GM19438 (cell line): ENCODE results near the gene ANGPTL2.

Experiments used
- ATAC-seq: cut with Tn5 transposase; IDR thresholded peaks from one replicate; pipeline ENCODE4 v1.9.1; 2021; ENCODE audit warnings: low read depth; ENCODE audit not compliant: unreplicated experiment

Gene ANGPTL2

DNA sequence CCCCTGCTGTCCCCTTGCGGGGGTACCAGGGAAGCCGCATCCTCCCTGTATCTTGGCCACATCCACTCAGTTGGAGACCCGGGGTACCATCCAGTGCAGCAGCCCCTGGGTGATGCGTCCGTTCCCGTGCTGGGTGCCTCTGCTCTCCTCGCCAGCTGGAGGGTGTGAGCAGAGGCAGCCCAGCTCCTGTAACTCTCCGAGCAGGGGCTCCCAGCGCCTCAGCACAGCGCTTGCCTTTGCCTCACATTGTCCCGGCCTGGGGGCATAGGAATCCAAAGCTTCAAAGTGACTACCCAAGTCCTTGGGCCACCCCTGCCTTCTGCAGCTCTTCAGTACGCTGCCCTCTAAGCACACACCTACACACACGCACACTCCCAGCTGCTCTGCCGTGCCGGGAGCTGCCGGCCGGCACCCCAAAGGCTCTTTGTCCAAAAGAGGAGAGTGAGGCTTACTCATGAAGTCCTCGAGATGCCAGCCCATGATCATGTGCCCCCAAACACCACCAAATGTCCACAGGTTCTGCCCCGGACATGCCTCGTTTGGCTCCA, 733 bp downstream of the ANGPTL2 start:
- no peak for ATAC-seq

DNA sequence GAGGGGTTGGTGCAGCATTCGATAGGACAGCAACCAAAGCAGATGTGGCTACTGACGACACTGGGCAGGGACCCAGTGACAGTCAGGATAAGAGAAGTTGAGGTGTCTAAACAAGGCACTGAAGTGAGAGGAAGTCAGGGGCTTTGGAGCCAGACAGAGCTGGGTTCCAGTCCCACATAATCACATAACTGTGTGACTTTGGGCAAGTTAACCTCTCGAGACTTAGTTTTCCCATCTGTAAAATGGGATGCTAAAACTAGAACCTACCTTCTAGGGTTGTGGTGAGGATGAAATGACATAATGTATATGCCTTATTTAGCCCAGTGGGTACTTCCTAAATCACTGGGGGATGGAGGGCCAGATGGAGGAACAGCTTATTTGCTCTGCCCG, 3.1 kb downstream of the ANGPTL2 start:
- no peak for ATAC-seq

DNA sequence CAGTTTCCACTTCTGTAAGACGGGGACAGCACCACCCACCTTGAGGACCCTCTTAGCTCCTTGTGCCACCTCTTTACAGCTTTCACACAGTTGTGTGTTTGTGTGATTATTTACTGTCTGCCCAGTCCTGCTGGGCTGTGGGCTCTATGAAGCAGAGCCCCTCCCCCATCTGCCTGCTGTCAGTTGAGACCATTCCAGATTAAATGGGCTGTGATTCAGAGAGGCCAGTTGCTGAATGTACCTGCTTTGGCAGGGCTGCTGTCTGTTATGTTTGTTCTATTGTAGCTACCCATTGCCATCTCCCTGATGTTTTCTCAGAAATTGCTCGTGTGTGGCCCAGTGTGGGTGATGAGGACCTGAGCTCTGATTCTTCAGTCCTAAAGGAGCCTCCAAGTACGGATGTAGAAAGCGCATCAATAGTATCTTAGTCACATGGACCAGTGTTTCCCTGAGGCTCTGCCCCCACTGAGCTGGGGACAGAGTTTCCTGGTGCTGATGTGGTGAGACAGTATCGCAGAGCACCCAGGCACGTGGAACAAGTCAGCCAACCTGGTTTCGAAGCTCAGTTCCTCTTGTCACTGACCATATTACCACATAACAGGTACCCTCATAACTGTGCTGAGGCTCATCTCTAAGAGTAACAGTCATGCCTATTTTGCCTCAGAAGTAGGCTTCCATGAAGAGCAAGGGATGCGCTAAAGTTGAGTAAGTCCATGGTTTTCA, 3.7 kb downstream of the ANGPTL2 start:
- ATAC-seq: no peak

DNA sequence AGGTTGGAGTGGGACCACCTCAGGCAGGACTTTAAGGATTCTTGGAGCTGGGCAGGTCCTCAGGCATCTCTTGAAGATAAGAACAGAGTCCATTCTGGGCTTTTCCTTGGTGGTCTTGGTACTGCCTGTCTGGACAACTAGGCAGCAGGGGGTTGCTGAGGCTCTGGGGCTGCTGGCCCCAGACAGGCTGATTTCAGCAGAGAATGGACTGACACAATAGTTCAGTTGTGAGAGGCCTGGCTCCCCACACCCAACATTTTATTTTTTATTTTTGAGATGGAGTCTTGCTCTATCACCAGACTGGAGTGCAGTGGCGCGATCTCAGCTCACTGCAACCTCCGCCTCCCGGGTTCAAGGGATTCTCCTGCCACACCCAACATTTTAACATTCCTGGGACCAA, 4.6 kb downstream of the ANGPTL2 start:
- ATAC-seq: no peak

DNA sequence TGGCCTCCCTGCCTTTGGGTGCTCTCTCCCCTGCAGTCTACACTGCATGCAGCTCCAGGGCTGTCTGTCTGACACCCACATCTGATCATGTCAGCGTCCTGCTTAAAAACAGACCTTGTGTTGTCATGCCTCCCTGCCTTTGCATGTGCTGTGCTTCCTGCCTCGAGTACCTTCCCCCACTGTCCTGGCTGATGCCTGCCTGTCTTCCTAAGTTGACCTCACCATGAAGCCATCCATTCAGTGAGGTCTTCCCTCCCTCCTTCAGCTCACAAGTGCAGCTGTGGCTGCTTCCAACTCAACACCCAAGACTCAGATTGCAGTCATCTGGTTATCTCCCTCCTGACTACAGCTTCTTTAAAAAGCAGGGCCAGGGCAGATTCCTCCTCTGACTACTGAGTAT, 5.5 kb downstream of the ANGPTL2 start:
- ATAC-seq: no peak

DNA sequence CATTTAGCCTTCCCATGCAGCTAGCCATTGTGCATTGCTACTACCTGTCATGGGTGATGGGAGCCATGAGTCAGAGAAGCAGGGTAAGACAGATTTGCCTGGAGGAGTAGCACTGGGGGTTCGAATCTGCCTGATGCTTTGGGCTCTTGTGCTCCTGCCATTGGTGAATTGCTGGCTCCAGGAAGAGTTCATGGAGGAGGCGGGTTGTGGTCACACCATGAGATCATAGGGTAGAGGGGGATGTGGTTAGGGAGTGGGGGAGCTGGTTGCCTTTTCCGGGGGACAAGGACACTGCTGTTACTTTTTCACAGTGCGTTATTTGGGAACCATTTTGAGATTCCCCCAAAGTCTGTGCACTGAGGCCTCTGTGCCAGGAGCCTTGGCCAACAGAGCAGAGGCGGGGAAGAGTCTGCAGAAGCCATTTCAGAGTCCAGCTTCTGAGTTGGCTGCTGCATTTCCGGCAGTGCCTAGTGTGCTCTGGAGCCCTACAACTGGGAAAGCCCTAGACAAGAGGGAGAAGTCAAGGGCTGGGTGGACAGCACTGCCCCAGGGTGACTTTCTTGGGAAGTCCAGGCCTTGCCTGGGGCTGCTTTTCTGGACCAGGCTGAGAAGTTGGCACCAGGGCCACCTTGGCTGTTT, 6.2 kb downstream of the ANGPTL2 start:
- no peak for ATAC-seq

DNA sequence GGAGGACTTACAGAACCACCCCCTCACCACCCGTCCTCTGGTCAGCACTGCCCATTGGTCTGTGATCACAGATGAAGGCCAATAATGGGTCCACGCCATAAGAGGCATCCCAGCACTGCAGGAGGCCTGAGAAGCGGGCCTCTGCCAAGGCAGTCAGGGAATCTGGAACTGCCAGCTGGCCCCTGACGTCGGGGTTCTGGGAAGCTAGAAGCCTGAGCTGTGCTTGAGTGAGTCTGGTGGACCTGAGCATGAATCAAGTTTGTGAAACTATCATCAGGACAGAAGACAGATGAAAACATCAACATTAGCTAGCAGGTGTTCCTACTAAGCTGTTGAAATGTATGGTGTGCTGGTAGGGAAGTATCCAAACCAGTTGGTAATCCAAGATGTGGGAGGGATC, 7.8 kb downstream of the ANGPTL2 start:
- no peak for ATAC-seq

DNA sequence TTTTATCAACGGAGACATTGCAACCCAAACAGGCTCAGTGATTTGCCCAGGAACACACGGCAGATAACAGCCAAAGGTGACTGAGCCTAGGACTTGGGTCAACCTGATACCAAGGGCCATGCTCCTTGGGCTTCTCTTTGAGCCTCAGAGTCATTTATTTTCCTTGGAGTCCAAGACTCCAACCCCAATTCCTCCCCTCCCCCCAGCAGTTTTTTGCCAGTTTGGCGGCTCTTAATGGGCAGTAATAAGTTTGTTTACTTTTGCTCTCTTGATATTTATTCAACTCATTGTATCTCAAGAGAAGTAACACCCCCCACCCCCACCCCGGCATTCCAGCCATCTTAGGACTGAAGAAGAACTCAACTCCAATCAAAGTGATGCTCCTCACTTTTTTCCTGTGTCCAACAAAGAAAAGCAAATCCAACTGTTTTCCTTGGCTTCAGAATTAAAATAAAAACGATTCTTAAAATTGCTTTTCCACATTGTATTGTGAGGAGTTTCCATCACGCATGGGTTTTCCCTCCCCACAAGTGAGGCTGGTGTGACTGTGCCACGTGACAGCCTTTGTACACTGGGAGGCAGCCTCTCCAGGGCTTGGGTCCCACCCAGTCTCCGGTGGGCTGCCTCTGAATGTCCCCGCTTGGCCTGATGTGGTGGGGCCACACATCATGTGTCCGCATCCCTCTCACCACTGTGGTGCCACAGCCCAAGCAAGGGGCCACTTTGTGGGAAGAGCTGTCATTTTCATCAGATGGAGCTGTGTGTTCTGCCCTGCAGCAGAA, 9.1 kb downstream of the ANGPTL2 start:
- no peak for ATAC-seq

DNA sequence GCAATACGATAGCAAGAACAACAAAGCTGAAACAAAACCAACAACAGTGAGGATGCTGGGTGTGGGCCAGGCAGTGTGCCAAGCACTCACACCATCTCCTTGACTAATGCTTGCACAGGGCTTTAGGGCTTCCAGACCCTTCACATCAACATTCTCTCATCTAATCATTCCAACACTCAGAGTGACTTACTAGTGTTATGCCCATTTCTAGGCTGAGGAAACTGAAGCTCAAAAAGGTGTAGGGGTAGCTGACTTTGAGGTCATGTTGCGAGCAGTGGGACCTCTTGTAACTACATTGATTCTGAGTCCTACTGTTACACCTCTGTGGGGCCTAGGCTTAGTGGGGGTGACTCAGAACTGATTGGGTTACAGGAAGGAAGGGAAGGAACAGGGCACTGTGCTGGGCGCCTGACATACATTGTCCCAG, 9.7 kb downstream of the ANGPTL2 start:
- no peak for ATAC-seq

DNA sequence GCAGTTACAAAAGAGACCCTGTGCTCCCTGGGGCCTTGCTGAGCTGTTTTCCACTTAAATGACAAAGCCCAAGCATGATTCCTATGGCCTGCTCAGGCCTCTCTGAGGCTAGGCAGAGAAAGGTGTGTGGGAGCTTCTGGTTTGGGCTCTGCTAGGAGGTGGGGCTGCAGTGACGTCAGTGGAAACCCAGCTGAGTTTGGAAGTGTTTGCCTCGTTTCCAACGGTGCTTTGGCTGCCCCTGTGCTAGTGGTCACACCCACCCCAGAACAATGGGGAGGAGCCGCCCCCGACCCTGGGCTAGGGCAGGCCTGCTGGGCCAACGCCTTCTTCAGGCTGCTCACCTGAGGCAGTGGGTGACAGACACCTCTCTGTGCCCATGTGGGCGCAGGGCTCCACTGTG, 10.4 kb downstream of the ANGPTL2 start:
- no peak for ATAC-seq

DNA sequence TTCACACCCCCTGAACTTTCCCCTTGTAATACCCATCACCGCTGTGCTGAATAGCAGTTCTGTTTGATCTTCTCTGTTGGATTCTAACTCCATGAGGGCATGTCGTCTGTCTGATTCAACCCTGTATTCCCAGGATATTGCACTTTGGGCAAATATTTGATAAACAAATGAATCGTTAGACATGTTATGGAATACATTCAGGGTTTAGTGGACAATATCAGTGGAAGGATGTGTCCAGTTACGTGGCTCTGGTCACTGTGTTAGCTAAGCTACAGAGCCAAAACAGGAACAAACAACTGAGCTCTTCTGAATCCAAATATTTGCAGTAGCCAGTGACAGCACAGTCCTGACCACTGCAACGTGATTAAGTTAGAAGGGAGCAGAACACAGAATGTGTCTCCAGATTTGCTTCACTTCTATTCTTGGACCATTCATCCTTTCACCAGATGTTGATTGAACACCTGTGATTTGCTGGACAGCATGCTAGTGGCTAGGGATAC, 13.2 kb downstream of the ANGPTL2 start:
- ATAC-seq: no peak

DNA sequence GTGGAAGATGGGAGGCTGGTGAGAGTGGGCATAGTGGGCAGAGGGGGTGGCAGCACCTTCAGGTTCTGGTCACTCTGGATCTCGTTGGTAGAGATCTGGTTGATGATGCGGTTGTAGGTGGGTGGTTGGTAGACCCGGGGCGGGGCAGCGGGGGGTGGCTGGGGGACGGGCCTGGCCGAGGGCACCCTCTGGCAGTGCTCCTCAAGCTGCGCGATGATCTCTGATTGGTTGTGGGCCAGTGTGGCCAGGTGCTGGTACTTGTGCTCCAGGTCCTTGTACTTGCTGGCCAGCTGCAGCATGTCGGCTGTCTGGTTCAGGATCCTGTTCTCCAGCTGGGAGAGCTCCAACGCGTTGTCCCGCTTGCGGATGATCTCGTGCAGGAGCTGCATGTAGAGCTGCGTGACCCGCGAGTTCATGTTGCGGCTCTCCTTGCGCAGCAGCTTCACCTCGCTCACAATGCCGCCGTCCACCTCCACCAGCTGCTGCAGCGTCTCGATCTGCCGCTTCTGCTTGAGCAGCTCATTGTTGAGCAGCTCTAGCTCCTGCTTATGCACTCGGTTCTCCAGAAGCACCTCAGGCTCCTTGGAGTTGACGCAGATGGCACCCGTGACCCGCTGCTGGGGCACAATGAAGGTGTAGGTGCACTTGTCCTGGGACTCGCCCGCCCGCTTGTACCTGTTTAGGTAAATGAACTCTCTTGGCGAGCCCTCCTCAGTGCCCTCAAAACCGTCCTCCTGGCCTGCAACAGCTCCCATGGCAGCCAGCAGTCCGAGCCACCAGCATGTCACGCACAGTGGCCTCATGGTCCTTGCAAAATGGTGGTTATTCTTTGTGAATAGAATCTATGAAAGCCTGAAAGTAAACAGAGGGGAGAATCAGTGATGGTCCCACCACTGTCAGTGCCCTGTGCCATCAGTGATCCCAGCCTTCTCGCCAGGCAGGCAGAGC, 14.2 kb downstream of the ANGPTL2 start:
- no peak for ATAC-seq

DNA sequence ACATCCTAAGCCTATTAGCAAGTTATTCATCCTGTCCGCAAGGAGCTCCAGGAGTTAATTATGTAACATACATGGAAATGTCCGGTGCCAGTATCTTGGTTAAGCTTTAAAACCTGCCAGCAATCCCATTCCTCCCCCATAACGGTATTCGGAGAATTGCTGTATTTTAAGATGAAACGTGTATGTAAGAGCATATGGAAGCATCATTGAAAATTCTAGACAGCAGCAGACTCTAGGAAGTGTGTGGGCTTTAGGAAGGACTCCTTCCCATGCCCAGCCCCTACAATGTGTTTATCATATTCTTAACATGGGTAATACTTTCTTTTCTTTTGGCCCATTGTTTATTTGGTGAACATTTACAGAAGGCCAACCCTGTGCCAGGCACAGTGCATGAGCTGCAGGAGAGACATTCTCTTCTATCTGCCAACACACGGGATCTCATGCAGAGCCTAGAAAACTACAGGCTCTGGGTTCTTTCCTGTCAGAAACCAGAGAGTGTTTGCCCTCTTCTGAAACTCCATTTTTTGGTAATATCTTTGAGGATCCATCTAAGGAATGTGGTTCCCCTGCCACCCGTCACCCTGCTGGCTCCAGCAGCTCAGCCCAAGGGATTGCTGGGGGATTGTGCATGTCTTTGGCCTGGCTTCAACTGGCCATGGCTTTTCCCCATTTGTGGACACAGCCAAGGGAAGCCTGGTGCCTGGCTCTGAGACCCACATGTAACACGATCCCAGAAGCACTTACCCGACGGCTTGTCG, 15.1 kb downstream of the ANGPTL2 start:
- ATAC-seq: no peak

DNA sequence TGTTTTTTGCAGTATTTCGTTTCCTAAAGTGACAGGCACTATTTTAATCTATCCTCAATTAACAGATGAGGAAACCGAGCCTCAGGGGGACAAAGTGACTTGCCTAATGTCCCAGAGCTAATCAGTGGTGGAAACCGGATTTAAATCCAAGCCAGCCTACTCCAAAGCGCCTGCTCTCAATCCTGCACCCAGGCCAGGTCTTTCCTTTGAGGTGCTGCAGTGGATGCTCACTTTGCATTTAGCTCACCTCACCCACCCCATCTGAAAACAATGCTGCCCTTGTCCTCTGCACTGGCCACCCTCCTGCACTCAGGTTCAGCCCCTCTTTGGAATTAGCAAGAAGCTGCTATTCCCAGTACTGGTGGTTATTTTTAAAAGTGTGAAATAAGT, 16.0 kb downstream of the ANGPTL2 start:
- no peak for ATAC-seq

DNA sequence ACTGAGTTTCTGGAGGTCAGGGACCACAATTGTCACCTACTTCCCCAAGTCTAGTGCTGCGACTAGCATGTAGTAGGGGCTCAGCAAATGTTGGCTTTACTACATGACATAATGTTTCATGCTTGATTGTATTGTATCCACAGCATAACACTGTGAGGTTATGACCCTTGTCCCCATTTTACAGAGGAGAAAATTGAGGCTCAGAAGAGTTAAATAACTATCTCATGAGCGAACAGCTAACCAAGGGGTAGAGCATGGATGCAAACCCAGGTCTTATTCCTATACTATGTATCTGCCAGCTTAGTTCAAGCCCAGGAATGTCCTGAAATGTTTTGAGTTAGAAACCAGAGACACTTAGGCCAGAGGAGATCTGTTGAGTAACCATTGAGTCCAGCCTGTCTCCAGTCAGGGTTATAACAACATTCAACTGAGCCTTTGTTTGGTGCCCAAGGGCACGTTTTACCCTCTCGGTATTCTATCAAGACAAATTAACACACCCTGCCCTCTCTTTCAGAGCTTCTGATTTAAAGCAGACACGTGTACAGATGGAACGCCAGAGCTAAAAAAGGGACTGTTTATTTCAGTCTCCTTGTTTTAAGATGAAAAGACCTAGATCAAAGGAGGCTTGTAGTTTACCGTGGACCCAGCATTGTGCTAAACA, 16.5 kb downstream of the ANGPTL2 start:
- ATAC-seq: no peak

DNA sequence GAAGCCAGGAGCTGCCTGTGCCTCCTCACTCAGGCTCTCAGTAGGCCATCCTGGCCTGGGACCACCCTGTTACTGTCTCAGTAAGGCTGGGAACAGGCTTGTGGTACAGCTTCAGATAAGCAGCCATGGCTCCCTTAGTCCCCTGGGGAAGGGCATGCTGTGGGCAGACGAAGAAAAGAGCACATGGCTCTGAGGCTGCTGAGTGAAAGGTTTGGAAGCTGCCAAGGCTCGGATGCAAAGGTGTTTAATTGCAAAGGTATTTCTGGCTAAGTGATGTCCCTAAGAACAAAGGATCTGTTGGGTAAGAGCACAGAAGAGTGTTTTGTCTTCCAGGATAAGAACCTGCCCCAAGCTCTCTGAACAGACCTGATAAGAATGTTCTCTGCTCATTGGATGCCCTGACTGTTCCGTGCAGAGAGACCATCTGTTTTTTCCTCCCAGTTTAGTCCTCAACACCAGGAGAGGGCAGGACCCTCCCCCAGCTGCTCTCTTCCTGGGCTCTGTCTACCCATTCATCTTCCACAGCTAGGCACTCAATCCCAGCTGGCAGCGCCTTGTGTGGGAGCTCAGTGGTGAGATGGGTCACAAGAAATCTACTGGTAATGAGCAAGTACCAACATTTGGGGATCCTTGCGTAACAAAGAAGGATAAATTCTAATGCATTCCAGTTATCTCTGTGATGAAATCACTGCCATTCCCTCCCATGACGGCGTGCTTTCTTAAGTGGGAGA, 17.7 kb downstream of the ANGPTL2 start:
- no peak for ATAC-seq

DNA sequence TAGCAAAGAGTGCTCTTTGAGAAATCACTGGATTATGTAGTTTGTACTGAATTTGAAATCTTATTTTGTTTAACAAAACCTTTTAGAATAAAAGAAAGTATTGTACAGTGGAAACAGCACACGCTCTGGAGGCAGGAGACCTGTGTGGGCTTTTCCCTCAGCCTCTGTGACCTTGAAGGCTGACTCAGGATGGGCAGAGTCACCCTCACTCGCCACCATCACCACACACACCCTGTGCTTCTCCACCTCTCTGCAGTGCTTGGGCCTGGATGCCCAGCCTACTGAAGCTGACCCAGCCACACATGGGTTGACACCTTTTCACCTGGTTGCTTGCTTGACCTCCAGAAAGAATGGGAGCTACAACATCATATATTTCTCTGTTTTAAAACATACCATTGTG, 19.6 kb downstream of the ANGPTL2 start:
- no peak for ATAC-seq

DNA sequence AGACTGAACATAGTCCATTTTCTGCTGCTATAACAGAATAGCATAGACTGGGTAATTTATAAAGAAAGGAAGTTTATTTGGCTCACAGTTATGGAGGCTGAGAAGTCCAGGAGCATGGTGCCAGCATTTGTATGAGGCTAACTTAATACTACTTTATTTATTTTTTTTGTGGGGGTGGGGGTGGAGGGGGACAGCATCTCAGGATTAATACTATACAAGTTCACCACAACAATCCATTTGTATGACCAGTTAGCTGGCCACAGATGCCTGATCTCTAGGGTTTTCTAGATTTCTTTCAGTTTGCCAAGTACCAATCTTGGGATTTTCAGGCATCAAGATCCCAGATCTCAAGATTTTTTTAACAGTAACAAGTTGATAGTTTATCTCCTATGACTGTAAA, 20.3 kb downstream of the ANGPTL2 start:
- no peak for ATAC-seq
